GM12878 (cell line): ENCODE measurements around the gene ATIC. TPM values are rescaled to one million over a fixed set of nuclear protein-coding genes. Genes with fewer than 3 reads are reported as not detected.

ENCODE experiments used
- ATAC-seq: fragments of 200-7000 bp; cut with Tn5 transposase; 3 replicates; pipeline ENCODE4 v1.9.1; 2020; ENCODE audit warnings: mild to moderate bottlenecking, moderate library complexity
- BruUV-seq: library from RNA; stranded (reverse); fragments of 400-500 nt; replicated peaks from 2 replicates; lab custom pipeline; 2021; lab: Mats Ljungman, UMichigan
- CTCF ChIA-PET: fragments of 300-600 bp; sonication (Branson Sonifier 250); formaldehyde crosslinking; extraction: SDS; loops from one replicate; lab custom pipeline; 2021; ENCODE audit warnings: inconsistent platforms; lab: Yijun Ruan, JAX
- POLR2A ChIA-PET: fragments of 350-600 bp; formaldehyde crosslinking; extraction: SDS; loops from one replicate; lab custom pipeline; 2021; ENCODE audit warnings: inconsistent platforms; lab: Charles Lee
- RAD21 ChIA-PET: fragments of 300-600 bp; sonication (Branson Sonifier 250); formaldehyde crosslinking; loops from one replicate; lab custom pipeline; 2023; ENCODE audit warnings: antibody characterized with exemption; ENCODE audit not compliant: unreplicated experiment; lab: Charles Lee
- SMC1A ChIA-PET: fragments of 300-600 bp; sonication (Branson Sonifier 250); formaldehyde crosslinking; loops from one replicate; lab custom pipeline; 2023; ENCODE audit not compliant: unreplicated experiment, uncharacterized antibody; lab: Charles Lee
- DNase-seq: peaks from one replicate; pipeline ENCODE4 v3.0.0-alpha.2; 2011; ENCODE audit warnings: low read depth, low spot score
- FAIRE-seq: peaks from 3 replicates; lab custom pipeline; 2011; peaks lifted over from hg19 to GRCh38; lab: Jason Lieb, UNC
- H2AFZ ChIP-seq: 2 replicates; pipeline ENCODE4 v1.6.0; 2011; ENCODE audit warnings: low read depth, low read length, control low read depth; ENCODE audit not compliant: control insufficient read depth
- H3K27ac ChIP-seq: 2 replicates; pipeline ENCODE4 v1.5.1; 2011; ENCODE audit warnings: control low read depth; ENCODE audit not compliant: control insufficient read depth, insufficient read depth
- H3K27me3 ChIP-seq, 2 experiments: replicated peaks in 1 of 2; 2 replicates each; pipeline versions ENCODE4 v1.6.0 to v1.6.1; 2011; ENCODE audit warnings: low read length in 1 of 2; ENCODE audit not compliant: control insufficient read depth in 2 of 2, insufficient read depth in 2 of 2
- H3K36me3 ChIP-seq, 2 experiments: 2 replicates each; pipeline ENCODE4 v1.5.1; 2011; ENCODE audit warnings: low read length in 1 of 2; ENCODE audit not compliant: control insufficient read depth in 2 of 2, insufficient read depth in 2 of 2
- H3K4me1 ChIP-seq: 2 replicates; pipeline ENCODE4 v1.6.1; 2011; ENCODE audit warnings: mild to moderate bottlenecking, low read length, moderate library complexity, mixed read lengths; ENCODE audit not compliant: control insufficient read depth, insufficient read depth
- H3K4me2 ChIP-seq: 2 replicates; pipeline ENCODE4 v1.6.0; 2011; ENCODE audit warnings: control low read depth; ENCODE audit not compliant: control insufficient read depth, insufficient read depth
- H3K4me3 ChIP-seq: fragments of 200-600 bp; sonication (generic); 2 replicates; pipeline ENCODE4 v1.5.1; 2016
- H3K79me2 ChIP-seq: 2 replicates; pipeline ENCODE4 v1.6.0; 2011; ENCODE audit warnings: low read length; ENCODE audit not compliant: control insufficient read depth, insufficient read depth
- H3K9ac ChIP-seq: 2 replicates; pipeline ENCODE4 v1.8.0; 2011; ENCODE audit warnings: low read length, control low read depth, mixed read lengths; ENCODE audit not compliant: control insufficient read depth, insufficient read depth
- H3K9me3 ChIP-seq: replicated peaks from 3 replicates; pipeline ENCODE4 v1.5.1; 2011; ENCODE audit warnings: mild to moderate bottlenecking, low read length; ENCODE audit not compliant: control insufficient read depth, insufficient read depth
- H4K20me1 ChIP-seq: 2 replicates; pipeline ENCODE4 v1.6.0; 2011; ENCODE audit not compliant: control insufficient read depth, insufficient read depth
- BRCA1 ChIP-seq: IDR thresholded peaks from 2 replicates; pipeline ENCODE4 v1.6.1; 2011; ENCODE audit warnings: low read depth, low read length, improper control_type of control experiment
- PML ChIP-seq: IDR thresholded peaks from 2 replicates; pipeline ENCODE4 v1.6.1; 2012; ENCODE audit warnings: low read length, inconsistent platforms
- STAT1 ChIP-seq: fragments of 450-650 bp; conservative IDR thresholded peaks from 2 replicates; pipeline ENCODE4 v1.6.1; 2014; ENCODE audit warnings: antibody characterized with exemption, mild to moderate bottlenecking
- WGBS: methylation state at CpG from one replicate; pipeline ENCODE4 v1.1.6; 2016; ENCODE audit warnings: low lambda C conversion rate; ENCODE audit not compliant: insufficient replicate concordance, insufficient coverage; ENCODE audit errors: missing lambda C conversion rate; 5-methylcytosine and 5-hydroxymethylcytosine counted together
- in situ Hi-C: fragments of 300-500 bp; cut with MboI; formaldehyde crosslinking; loops from 9 replicates; pipeline ENCODE4 v1.14.3; 2018; ENCODE audit warnings: mixed read lengths
- intact Hi-C: fragments of 100-400 bp; cut with micrococcal nuclease; formaldehyde crosslinking; loops from one replicate; pipeline ENCODE4 v1.14.2; 2022; ENCODE audit not compliant: unreplicated experiment
- polyA plus RNA-seq, 11 experiments: library from polyadenylated mRNA; depleted of rRNA in 4 of 11; unstranded in 6 of 11; stranded (reverse) in 5 of 11; fragments of >200 nt; fragmentation: Nextera tagmentation in 4 of 11; fragmentation: Illumina TruSeq in 1 of 11; extraction: Ambion mirVana in 4 of 11; extraction: Trizol in 1 of 11; gene quantifications; 1 replicate in 1 of 11; 2 replicates in 10 of 11; pipeline versions ENCODE4 v1.2.1 to v1.2.3, GENCODE V29; 2011 to 2016; ENCODE audit warnings: inconsistent platforms in 2 of 11, missing spikeins in 2 of 11, low read depth in 1 of 11
- total RNA-seq, 4 experiments: library from RNA; depleted of rRNA in 3 of 4; stranded (reverse); fragments of >200 nt in 3 of 4; fragmentation: Illumina TruSeq in 1 of 4; extraction: Trizol in 1 of 4; gene quantifications; 2 replicates each; pipeline versions ENCODE4 v1.2.1 to v1.2.3, GENCODE V29; 2013 to 2021
- TF ChIP-seq, protein P1 (sequence below): fragments of 450-650 bp; IDR thresholded peaks from 2 replicates; pipeline ENCODE4 v1.6.1; 2016; ENCODE audit warnings: mild to moderate bottlenecking, moderate library complexity, borderline replicate concordance

Gene ATIC
- total and polyA plus RNA-seq, 10 of the 15 experiments (the other 5 are each of a cell fraction or from before 2014, with no cell fraction given): 45.1 to 518 (median 306) TPM

DNA sequence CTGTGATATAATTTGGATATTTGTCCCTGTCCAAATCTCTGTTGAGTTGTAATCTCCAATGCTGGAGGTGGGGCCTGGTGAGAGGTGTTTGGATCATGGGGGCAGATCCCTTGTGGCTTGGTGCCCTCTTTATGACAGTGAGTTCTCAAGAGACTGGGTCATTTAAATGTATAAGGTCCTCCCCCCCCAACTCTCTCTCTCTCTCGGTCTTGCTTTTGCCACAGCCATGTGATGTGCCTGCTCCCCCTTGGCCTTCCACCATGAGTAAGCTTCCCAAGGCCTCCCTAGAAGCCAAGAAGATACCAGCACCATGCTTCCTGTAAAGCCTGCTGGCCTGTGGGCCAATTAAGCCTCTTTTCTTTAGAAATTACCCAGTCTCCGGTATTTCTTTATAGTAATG is 65.4 kb downstream of the ATIC start:
- no peaks in the 10 kb centered on the region; a peak in 1 of 4 replicates for H3K36me3 ChIP-seq
- RAD21 ChIA-PET: no interaction called here
- no peaks in the 10 kb centered on the region for H3K27me3 ChIP-seq
- POLR2A ChIA-PET: interaction anchor here (0.6 kb wide), 1 partner anchor 35 kb away, joined by 3 read pairs; no protein-coding TSS in a partner anchor
- 100% methylated on average over 2 of the region's 2 CpGs for WGBS
- BruUV-seq: no TSS peak
- ATAC-seq: no peak
- intact Hi-C loops: no loop called here
- H3K9me3 ChIP-seq: no peaks in the 10 kb centered on the region; the same call in 1 of the 3 replicates
- in situ Hi-C loops: no loop called here
- H3K9ac ChIP-seq: no peak overlapping the region
- no peak overlapping the region for H3K27ac ChIP-seq
- H4K20me1 ChIP-seq: no peaks in the 10 kb centered on the region
- TF ChIP-seq BRCA1 (no peak), PML (no peak), STAT1 (no peak)
- TF ChIP-seq, protein P1, sequence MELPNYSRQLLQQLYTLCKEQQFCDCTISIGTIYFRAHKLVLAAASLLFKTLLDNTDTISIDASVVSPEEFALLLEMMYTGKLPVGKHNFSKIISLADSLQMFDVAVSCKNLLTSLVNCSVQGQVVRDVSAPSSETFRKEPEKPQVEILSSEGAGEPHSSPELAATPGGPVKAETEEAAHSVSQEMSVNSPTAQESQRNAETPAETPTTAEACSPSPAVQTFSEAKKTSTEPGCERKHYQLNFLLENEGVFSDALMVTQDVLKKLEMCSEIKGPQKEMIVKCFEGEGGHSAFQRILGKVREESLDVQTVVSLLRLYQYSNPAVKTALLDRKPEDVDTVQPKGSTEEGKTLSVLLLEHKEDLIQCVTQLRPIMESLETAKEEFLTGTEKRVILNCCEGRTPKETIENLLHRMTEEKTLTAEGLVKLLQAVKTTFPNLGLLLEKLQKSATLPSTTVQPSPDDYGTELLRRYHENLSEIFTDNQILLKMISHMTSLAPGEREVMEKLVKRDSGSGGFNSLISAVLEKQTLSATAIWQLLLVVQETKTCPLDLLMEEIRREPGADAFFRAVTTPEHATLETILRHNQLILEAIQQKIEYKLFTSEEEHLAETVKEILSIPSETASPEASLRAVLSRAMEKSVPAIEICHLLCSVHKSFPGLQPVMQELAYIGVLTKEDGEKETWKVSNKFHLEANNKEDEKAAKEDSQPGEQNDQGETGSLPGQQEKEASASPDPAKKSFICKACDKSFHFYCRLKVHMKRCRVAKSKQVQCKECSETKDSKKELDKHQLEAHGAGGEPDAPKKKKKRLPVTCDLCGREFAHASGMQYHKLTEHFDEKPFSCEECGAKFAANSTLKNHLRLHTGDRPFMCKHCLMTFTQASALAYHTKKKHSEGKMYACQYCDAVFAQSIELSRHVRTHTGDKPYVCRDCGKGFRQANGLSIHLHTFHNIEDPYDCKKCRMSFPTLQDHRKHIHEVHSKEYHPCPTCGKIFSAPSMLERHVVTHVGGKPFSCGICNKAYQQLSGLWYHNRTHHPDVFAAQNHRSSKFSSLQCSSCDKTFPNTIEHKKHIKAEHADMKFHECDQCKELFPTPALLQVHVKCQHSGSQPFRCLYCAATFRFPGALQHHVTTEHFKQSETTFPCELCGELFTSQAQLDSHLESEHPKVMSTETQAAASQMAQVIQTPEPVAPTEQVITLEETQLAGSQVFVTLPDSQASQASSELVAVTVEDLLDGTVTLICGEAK: no peak
- no peak overlapping the region for H3K4me2 ChIP-seq
- no peaks in the 10 kb centered on the region for H3K79me2 ChIP-seq
- no peak overlapping the region for H2AFZ ChIP-seq
- no peak for FAIRE-seq
- no peaks in the 10 kb centered on the region for H3K4me1 ChIP-seq
- CTCF ChIA-PET: interaction anchor here (1.6 kb wide), 1 partner anchor 9 kb away, joined by 4 read pairs; no protein-coding TSS in a partner anchor
- no peak for DNase-seq
- H3K4me3 ChIP-seq: no peak overlapping the region
- SMC1A ChIA-PET: interaction anchor here (1.5 kb wide), 1 partner anchor 15 kb away, joined by 5 read pairs; no protein-coding TSS in a partner anchor
